HCT116 (cell line): Measurements from ENCODE around the gene REEP3.

Source experiments
- CEBPB ChIP-seq: IDR thresholded peaks from 2 replicates; pipeline ENCODE4 v1.6.1; 2012; ENCODE audit warnings: low read depth
- EZH2phosphoT487 ChIP-seq: fragments of 200-600 bp; IDR thresholded peaks from 2 replicates; pipeline ENCODE4 v1.6.1; 2018; ENCODE audit warnings: antibody characterized with exemption, borderline replicate concordance
- JUND ChIP-seq: IDR thresholded peaks from 2 replicates; pipeline ENCODE4 v1.6.1; 2012
- POLR2A ChIP-seq: IDR thresholded peaks from 2 replicates; pipeline ENCODE4 v1.7.0; 2011; ENCODE audit warnings: borderline replicate concordance; ENCODE audit not compliant: insufficient read depth, insufficient read length; ENCODE audit errors: extremely low read depth
- SRF ChIP-seq: IDR thresholded peaks from 2 replicates; pipeline ENCODE4 v1.6.1; 2012; ENCODE audit warnings: low read depth
- TCF7L2 ChIP-seq: IDR thresholded peaks from 2 replicates; pipeline ENCODE4 v1.7.0; 2011; ENCODE audit warnings: borderline replicate concordance, inconsistent platforms; ENCODE audit not compliant: insufficient read depth, insufficient read length; ENCODE audit errors: extremely low read depth
- YY1 ChIP-seq: IDR thresholded peaks from 2 replicates; pipeline ENCODE4 v1.6.1; 2011; ENCODE audit warnings: low read length, low read depth, moderate library complexity, mild to moderate bottlenecking; ENCODE audit not compliant: insufficient replicate concordance; ENCODE audit errors: extremely low read depth
- TF ChIP-seq, protein P1 (sequence below), 3 experiments: fragments of 200-600 bp in 1 of 3; sonication (generic) in 1 of 3; IDR thresholded peaks in 2 of 3; conservative IDR thresholded peaks in 1 of 3; 2 replicates each; pipeline ENCODE4 v1.5.1; 2012 to 2017; ENCODE audit warnings: low read depth in 2 of 3, low read length in 2 of 3, antibody characterized with exemption in 1 of 3, borderline replicate concordance in 1 of 3, control low read depth in 1 of 3, mild to moderate bottlenecking in 1 of 3, mixed read lengths in 1 of 3, mixed run types in 1 of 3, moderate library complexity in 1 of 3; ENCODE audit not compliant: insufficient read depth in 1 of 3

DNA sequence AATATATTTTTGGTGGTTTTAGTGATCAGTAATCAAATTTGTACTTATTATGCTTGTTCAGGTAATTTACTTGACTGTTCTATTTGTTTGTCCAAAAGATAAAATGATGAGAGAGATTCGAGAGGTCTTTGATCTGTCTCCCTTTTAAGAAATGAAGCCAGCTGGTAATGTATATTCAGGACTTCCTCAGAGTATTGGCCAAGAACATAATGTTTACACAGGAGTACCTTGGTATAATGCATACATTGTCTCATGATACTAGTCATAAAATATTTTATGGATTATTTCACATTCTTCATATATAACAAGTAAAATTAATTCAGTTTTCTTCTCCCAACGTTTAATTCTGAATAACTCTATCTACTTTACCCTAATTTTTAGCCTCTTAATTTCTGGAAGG is 100.9 kb downstream of the REEP3 start:
- no peak for TF ChIP-seq EZH2phosphoT487
- TF ChIP-seq CEBPB, result no peak
- TF ChIP-seq YY1, result no peak
- TF ChIP-seq JUND, result no peak
- TF ChIP-seq, protein P1, sequence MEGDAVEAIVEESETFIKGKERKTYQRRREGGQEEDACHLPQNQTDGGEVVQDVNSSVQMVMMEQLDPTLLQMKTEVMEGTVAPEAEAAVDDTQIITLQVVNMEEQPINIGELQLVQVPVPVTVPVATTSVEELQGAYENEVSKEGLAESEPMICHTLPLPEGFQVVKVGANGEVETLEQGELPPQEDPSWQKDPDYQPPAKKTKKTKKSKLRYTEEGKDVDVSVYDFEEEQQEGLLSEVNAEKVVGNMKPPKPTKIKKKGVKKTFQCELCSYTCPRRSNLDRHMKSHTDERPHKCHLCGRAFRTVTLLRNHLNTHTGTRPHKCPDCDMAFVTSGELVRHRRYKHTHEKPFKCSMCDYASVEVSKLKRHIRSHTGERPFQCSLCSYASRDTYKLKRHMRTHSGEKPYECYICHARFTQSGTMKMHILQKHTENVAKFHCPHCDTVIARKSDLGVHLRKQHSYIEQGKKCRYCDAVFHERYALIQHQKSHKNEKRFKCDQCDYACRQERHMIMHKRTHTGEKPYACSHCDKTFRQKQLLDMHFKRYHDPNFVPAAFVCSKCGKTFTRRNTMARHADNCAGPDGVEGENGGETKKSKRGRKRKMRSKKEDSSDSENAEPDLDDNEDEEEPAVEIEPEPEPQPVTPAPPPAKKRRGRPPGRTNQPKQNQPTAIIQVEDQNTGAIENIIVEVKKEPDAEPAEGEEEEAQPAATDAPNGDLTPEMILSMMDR (IDR thresholded peaks at IDR 0.05 in 2 of 3, conservative IDR thresholded peaks at IDR 0.05 in 1 of 3; ENCODE audit: borderline replicate concordance in 1 of 3, insufficient read depth in 1 of 3, low read depth in 2 of 3, low read length in 2 of 3), result no peak
- no peak for TF ChIP-seq POLR2A
- no peak for TF ChIP-seq SRF
- TF ChIP-seq TCF7L2, result no peak
